Measurements from ENCODE around the gene TFDP2. TPM values are rescaled to one million over a fixed set of nuclear protein-coding genes. Genes with fewer than 3 reads are reported as not detected.

The TFDP2 gene
- total RNA-seq, 1 experiment from 2014 or later, result 48.2 TPM

GRCh38 chr3:141994856-141995255 is 154.5 kb downstream of the TFDP2 start:
- Histone ChIP-seq H3F3A (ENCODE audit: insufficient read depth, low read depth) (peaks cover 12% of the 10 kb centered on the region; the same call in 1 of the 2 replicates), H3K9me3 (ENCODE audit: insufficient read depth, low read depth) (no peaks in the 10 kb centered on the region), H3K9me2 (ENCODE audit: insufficient read depth) (no peaks in the 10 kb centered on the region), H3K27ac (no peak overlapping the region), H3K4me3 (no peak overlapping the region), H3K4me2 (no peak overlapping the region), H3K79me2 (ENCODE audit: low read depth) (no peaks in the 10 kb centered on the region), H3K27me3 (ENCODE audit: insufficient read depth, low read depth) (no peaks in the 10 kb centered on the region), H4K20me1 (ENCODE audit: insufficient read depth) (no peaks in the 10 kb centered on the region), H3K36me3 (ENCODE audit: low read depth) (no peaks in the 10 kb centered on the region), H2AFZ (no peak overlapping the region), H3K4me1 (replicated peaks; ENCODE audit: insufficient read depth) (no peaks in the 10 kb centered on the region)
- no peak for TF ChIP-seq EZH2 (IDR thresholded peaks at IDR 0.05; ENCODE audit: low read depth)
- TF ChIP-seq CTCF (conservative IDR thresholded peaks at IDR 0.05), result no peak
- DNase-seq, result no peak
- intact Hi-C loops (cut with micrococcal nuclease; ENCODE audit: unreplicated experiment), result no loop called here
- POLR2A ChIA-PET (ENCODE audit: unreplicated experiment), result no interaction called here
- CTCF ChIA-PET, result no interaction called here
- no TSS peak for BruUV-seq (replicated peaks)

GRCh38 chr3:141992512-141992911 is 156.8 kb downstream of the TFDP2 start:
- intact Hi-C loops (cut with micrococcal nuclease; ENCODE audit: unreplicated experiment), result no loop called here
- no TSS peak for BruUV-seq (replicated peaks)
- no peak overlapping the region for H3K4me3 ChIP-seq
- no peaks in the 10 kb centered on the region for H4K20me1 ChIP-seq (ENCODE audit: insufficient read depth)
- no peaks in the 10 kb centered on the region for H3K9me3 ChIP-seq (ENCODE audit: insufficient read depth, low read depth)
- H3K4me2 ChIP-seq, result no peak overlapping the region
- no peak for DNase-seq
- H2AFZ ChIP-seq, result no peak overlapping the region
- H3K27ac ChIP-seq, result no peak overlapping the region
- no peaks in the 10 kb centered on the region for H3K36me3 ChIP-seq (ENCODE audit: low read depth)
- ChIA-PET CTCF (no interaction called here), POLR2A (ENCODE audit: unreplicated experiment) (no interaction called here)
- H3K27me3 ChIP-seq (ENCODE audit: insufficient read depth, low read depth), result no peaks in the 10 kb centered on the region
- H3K9me2 ChIP-seq (ENCODE audit: insufficient read depth), result no peaks in the 10 kb centered on the region
- no peaks in the 10 kb centered on the region for H3K79me2 ChIP-seq (ENCODE audit: low read depth)
- TF ChIP-seq CTCF (conservative IDR thresholded peaks at IDR 0.05), result no peak
- no peak for TF ChIP-seq EZH2 (IDR thresholded peaks at IDR 0.05; ENCODE audit: low read depth)
- H3K4me1 ChIP-seq (replicated peaks; ENCODE audit: insufficient read depth), result no peaks in the 10 kb centered on the region
- peaks cover 12% of the 10 kb centered on the region; the same call in 1 of the 2 replicates for H3F3A ChIP-seq (ENCODE audit: insufficient read depth, low read depth)

GRCh38 chr3:141986548-141987107 is 162.7 kb downstream of the TFDP2 start:
- no peaks in the 10 kb centered on the region for H3K27me3 ChIP-seq (ENCODE audit: insufficient read depth, low read depth)
- no peak overlapping the region for H3K4me2 ChIP-seq
- H3K4me3 ChIP-seq, result no peak overlapping the region
- H3K36me3 ChIP-seq (ENCODE audit: low read depth), result no peaks in the 10 kb centered on the region
- no peak overlapping the region for H3K27ac ChIP-seq
- no peaks in the 10 kb centered on the region for H3K9me3 ChIP-seq (ENCODE audit: insufficient read depth, low read depth)
- H4K20me1 ChIP-seq (ENCODE audit: insufficient read depth), result no peaks in the 10 kb centered on the region
- no peak for TF ChIP-seq EZH2 (IDR thresholded peaks at IDR 0.05; ENCODE audit: low read depth)
- H3F3A ChIP-seq (ENCODE audit: insufficient read depth, low read depth), result no peaks in the 10 kb centered on the region
- CTCF ChIA-PET, result no interaction called here
- no peak for DNase-seq
- no TSS peak for BruUV-seq (replicated peaks)
- H3K9me2 ChIP-seq (ENCODE audit: insufficient read depth), result no peaks in the 10 kb centered on the region
- no peaks in the 10 kb centered on the region for H3K4me1 ChIP-seq (replicated peaks; ENCODE audit: insufficient read depth)
- H3K79me2 ChIP-seq (ENCODE audit: low read depth), result no peaks in the 10 kb centered on the region
- intact Hi-C loops (cut with micrococcal nuclease; ENCODE audit: unreplicated experiment), result no loop called here
- no peak overlapping the region for H2AFZ ChIP-seq
- POLR2A ChIA-PET (ENCODE audit: unreplicated experiment), result no interaction called here

GRCh38 chr3:141981084-141981483 is 168.3 kb downstream of the TFDP2 start:
- no peak overlapping the region for H3K4me3 ChIP-seq
- POLR2A ChIA-PET (ENCODE audit: unreplicated experiment), result no interaction called here
- no peaks in the 10 kb centered on the region for H3K27me3 ChIP-seq (ENCODE audit: insufficient read depth, low read depth)
- H3K36me3 ChIP-seq (ENCODE audit: low read depth), result no peaks in the 10 kb centered on the region
- peaks cover 11% of the 10 kb centered on the region; the same call in 1 of the 2 replicates for H3K4me1 ChIP-seq (replicated peaks; ENCODE audit: insufficient read depth)
- intact Hi-C loops (cut with micrococcal nuclease; ENCODE audit: unreplicated experiment), result no loop called here
- no peaks in the 10 kb centered on the region for H3K79me2 ChIP-seq (ENCODE audit: low read depth)
- no peaks in the 10 kb centered on the region; the same call in 1 of the 2 replicates for H3F3A ChIP-seq (ENCODE audit: insufficient read depth, low read depth)
- no peak overlapping the region for H3K27ac ChIP-seq
- H3K9me2 ChIP-seq (ENCODE audit: insufficient read depth), result no peaks in the 10 kb centered on the region
- no peak overlapping the region for H2AFZ ChIP-seq
- CTCF ChIA-PET, result no interaction called here
- BruUV-seq (replicated peaks), result no TSS peak
- H3K4me2 ChIP-seq, result no peak overlapping the region
- TF ChIP-seq EZH2 (IDR thresholded peaks at IDR 0.05; ENCODE audit: low read depth) (no peak), CTCF (conservative IDR thresholded peaks at IDR 0.05) (no peak)
- H4K20me1 ChIP-seq (ENCODE audit: insufficient read depth), result no peaks in the 10 kb centered on the region; the same call in 1 of the 2 replicates
- no peaks in the 10 kb centered on the region for H3K9me3 ChIP-seq (ENCODE audit: insufficient read depth, low read depth)
- peak in 1 of 2 experiments; percentile 42 for DNase-seq
